ENCODE results near the gene MEGF11. TPM values are rescaled to one million over a fixed set of nuclear protein-coding genes. Genes with fewer than 3 reads are reported as not detected.

The MEGF11 gene
- total RNA-seq, 6 experiments from 2014 or later, result not detected

DNA sequence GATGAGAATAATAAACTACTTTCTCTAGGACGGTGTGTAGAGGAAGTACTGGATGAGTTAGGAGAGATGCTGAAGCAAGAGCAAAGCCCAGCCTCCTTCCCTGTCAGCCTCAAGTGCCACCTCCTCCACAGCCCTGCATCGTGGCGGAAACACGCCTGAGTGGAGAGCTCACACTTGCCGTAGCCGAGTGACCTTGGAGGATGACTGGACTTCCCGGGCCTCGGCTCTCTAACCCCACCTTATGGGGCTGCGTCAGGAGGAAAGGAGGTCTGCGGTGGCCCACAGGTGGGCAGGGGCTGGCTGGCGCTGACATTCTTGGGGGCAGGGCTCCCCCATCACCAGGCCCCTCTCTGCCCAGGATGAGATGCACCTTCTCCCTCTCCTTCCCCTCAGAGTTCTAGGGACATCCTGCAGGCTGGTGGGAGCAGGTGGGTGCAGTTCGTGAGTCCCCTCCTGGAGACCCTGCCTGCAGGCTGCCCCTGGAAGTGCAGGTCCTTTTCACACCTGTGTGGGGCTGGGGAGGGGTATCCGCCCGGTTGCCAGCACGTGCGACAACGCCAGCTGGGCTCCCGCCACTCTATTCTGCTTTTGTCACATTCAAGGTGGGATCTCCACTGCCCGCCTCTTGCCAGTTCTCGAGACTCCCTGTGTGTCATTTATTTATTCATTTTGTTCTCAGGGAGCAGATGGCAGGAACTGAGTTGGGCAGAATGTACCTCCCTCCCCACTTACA, 175.2 kb downstream of the MEGF11 start:
- Mint-ChIP-seq H3K4me3 (no peak overlapping the region), H3K27ac (no peak overlapping the region), H3K27me3 (ENCODE audit: insufficient read depth) (peaks cover 12% of the 10 kb centered on the region), H3K36me3 (ENCODE audit: low read depth) (no peaks in the 10 kb centered on the region), H3K4me1 (ENCODE audit: low read depth) (peaks cover 14% of the 10 kb centered on the region), H3K9me3 (no peaks in the 10 kb centered on the region)
- no peak for DNase-seq
- TF ChIP-seq, protein P1, sequence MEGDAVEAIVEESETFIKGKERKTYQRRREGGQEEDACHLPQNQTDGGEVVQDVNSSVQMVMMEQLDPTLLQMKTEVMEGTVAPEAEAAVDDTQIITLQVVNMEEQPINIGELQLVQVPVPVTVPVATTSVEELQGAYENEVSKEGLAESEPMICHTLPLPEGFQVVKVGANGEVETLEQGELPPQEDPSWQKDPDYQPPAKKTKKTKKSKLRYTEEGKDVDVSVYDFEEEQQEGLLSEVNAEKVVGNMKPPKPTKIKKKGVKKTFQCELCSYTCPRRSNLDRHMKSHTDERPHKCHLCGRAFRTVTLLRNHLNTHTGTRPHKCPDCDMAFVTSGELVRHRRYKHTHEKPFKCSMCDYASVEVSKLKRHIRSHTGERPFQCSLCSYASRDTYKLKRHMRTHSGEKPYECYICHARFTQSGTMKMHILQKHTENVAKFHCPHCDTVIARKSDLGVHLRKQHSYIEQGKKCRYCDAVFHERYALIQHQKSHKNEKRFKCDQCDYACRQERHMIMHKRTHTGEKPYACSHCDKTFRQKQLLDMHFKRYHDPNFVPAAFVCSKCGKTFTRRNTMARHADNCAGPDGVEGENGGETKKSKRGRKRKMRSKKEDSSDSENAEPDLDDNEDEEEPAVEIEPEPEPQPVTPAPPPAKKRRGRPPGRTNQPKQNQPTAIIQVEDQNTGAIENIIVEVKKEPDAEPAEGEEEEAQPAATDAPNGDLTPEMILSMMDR (IDR thresholded peaks at IDR 0.05), result no peak

DNA sequence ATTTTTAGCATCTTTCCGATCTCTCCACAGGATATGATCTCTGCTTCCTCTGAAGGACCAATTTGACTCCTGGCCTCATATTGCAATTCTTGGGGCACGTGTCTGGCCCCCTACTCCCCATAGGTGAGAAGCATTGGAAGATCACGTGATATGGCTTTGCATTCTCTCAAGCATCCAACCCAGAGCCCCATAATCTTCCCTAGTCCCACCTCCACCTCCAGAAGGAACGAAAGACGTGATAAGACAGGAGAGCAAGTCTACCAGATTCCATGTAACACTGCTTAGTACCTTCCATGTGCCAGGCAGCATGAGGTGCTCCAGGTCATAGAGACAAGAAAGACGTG, 176.3 kb downstream of the MEGF11 start:
- no peaks in the 10 kb centered on the region for H3K9me3 Mint-ChIP-seq
- no peak overlapping the region for H3K4me3 Mint-ChIP-seq
- no peaks in the 10 kb centered on the region for H3K36me3 Mint-ChIP-seq (ENCODE audit: low read depth)
- TF ChIP-seq, protein P1 (IDR thresholded peaks at IDR 0.05), result no peak
- no peak for DNase-seq
- peaks cover 25% of the 10 kb centered on the region for H3K4me1 Mint-ChIP-seq (ENCODE audit: low read depth)
- peaks cover 13% of the 10 kb centered on the region for H3K27me3 Mint-ChIP-seq (ENCODE audit: insufficient read depth)
- H3K27ac Mint-ChIP-seq, result no peak overlapping the region

DNA sequence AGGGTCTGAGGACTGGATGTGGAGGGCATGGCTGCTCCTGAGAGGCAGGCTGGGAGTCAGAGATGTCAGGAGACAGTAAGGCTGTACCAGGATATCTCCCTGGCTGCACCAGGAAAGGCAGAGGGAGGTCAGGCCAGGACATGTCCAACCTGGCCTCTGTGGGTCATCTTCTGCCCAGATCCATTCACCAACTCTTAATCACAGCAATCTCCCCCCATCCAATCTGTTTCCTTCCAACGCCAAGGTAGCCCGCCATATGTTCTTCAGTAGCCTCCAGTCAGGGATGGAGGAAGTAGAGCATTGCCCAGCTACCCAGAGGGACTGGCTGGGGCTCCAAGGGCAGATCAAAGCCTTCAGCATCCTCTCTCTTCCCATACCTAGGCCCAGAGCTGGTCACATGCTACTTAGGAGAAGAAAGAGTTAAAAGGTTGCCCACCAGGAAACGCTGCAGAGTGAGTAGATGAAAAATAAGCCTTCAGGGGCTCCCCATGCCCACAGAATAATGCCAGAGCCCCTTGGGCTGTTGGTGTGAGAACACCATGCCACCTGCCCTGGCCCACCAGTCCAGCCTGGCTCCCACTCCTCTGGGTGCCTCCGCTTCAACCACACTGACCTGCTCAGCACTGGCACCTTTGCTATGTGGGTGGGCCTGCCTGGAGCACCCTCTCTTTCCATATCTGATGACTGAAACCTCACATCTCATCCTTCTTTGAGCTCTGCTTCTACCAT, 176.8 kb downstream of the MEGF11 start:
- no peak overlapping the region for H3K27ac Mint-ChIP-seq
- H3K27me3 Mint-ChIP-seq (ENCODE audit: insufficient read depth), result peaks cover 15% of the 10 kb centered on the region
- no peaks in the 10 kb centered on the region for H3K36me3 Mint-ChIP-seq (ENCODE audit: low read depth)
- H3K4me3 Mint-ChIP-seq, result no peak overlapping the region
- H3K4me1 Mint-ChIP-seq (ENCODE audit: low read depth), result peaks cover 31% of the 10 kb centered on the region
- TF ChIP-seq, protein P1 (IDR thresholded peaks at IDR 0.05), result no peak
- DNase-seq, result no peak
- no peaks in the 10 kb centered on the region for H3K9me3 Mint-ChIP-seq

DNA sequence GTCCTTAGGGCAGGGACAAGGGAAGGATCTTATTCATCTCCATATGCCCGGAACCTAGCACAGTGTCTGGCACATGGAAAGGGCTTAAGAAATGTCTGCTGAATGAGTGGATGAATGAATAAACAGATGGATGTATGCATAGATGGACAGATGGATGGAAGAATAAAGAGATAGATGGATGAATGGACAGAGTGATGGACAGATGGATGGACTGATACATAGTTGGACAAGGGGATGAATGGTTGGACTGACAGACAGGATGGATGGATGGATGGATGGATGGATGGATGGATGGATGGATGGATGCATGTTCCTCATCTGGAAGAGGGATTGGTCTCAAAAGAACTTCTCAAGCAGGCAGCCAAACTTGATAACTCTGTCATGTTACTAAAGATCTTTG, 177.6 kb downstream of the MEGF11 start:
- Mint-ChIP-seq H3K9me3 (no peaks in the 10 kb centered on the region), H3K4me1 (ENCODE audit: low read depth) (peaks cover 31% of the 10 kb centered on the region), H3K27me3 (ENCODE audit: insufficient read depth) (peaks cover 17% of the 10 kb centered on the region)

DNA sequence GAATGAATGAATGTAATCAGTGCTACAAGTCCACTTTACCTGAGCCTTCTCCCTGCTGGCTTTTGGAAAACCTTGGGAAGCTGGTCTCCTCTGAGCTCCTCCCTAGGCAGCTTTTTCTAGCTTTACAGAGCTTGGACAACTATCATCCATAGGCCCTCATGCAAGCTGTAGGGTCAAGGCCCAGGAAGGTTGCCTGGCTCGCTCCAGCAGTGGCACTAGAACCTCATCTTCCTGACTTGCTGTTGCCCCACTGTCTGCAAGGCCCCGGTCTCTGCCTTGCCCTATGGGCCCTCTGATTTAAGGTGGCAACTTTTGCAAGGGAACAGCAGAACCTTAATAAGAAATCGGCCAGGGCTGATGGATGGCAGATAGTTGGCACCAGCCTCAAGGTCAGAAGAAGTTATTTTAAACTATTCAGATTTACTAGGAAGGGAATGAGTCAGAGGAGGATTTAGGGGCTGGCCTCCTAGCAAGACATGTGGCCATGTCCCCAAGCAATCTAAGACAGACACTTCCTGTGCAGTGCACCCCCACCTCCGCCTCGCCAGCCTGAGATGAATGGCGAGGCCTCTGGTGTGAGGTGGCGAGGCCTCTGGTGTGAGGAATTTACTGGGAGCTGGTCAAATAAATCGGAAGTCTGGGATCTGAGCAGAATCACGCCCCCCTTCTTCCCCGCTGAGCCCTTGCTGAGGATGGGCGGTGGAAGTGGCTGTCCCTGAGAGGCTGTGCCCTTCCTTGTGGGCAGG, 180.8 kb downstream of the MEGF11 start:
- H3K36me3 Mint-ChIP-seq (ENCODE audit: low read depth), result no peaks in the 10 kb centered on the region

More for the DNA sequence above, 177.6 kb downstream of the MEGF11 start:
- DNase-seq, result no peak
- TF ChIP-seq, protein P1 (IDR thresholded peaks at IDR 0.05), result no peak
- H3K36me3 Mint-ChIP-seq (ENCODE audit: low read depth), result no peaks in the 10 kb centered on the region
- H3K27ac Mint-ChIP-seq, result no peak overlapping the region
- no peak overlapping the region for H3K4me3 Mint-ChIP-seq

More for the DNA sequence above, 180.8 kb downstream of the MEGF11 start:
- TF ChIP-seq, protein P1 (IDR thresholded peaks at IDR 0.05), result no peak
- Mint-ChIP-seq H3K27me3 (ENCODE audit: insufficient read depth) (peaks cover 17% of the 10 kb centered on the region), H3K4me3 (no peak overlapping the region), H3K4me1 (ENCODE audit: low read depth) (peaks cover 22% of the 10 kb centered on the region), H3K9me3 (no peaks in the 10 kb centered on the region), H3K27ac (no peak overlapping the region)
- peak; percentile 34 for DNase-seq

Data from HFFc6 (cell line).